ENCODE measurements around the gene LUC7L. TPM values are rescaled to one million over a fixed set of nuclear protein-coding genes. Genes with fewer than 3 reads are reported as not detected.

The LUC7L gene
- total and polyA plus RNA-seq, 2 of the 8 experiments (the other 6 are each of a cell fraction or from before 2014, with no cell fraction given) = 49.7 to 129 TPM

DNA sequence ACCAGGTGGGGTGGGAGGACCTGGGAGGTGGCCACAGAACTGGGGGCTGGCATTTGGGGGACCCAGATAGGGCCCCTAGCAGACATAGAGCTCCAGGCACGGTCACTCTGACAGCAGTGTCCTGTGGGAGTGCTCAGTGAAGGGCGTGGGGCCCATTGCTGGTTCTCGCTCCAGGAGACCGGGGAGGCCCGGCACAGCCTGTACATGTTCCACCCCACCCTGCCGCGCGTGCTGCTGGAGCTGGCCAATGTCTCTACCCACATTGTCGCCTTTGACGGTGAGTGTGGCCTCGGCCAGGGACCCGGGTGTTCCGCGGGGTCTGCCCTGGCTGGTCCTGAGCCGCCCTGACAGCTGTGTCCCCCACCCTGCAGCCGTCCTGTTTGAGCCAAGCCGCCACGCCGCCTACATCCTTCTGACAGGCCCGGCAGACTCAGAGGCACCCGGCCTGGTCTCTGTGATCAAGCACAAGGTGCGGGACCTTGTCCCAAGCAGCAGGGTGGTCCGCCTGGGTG is 35.2 kb upstream of the LUC7L start (continued):
- TF ChIP-seq NANOG (IDR thresholded peaks at IDR 0.05; ENCODE audit: insufficient read depth, low read depth, low read length, poor library complexity, severe bottlenecking) (no peak), CEBPB (IDR thresholded peaks at IDR 0.05; ENCODE audit: low read depth, low read length) (no peak)
